ENCODE measurements around the gene PIK3CA. TPM values are rescaled to one million over a fixed set of nuclear protein-coding genes. Genes with fewer than 3 reads are reported as not detected.
A peak's percentile ranks its signal among the peaks of the same experiment; 100 is the strongest.

The PIK3CA gene
- total and polyA plus RNA-seq, 12 donors: 4.0 to 35.3 (median 22.5) TPM

- TF ChIP-seq CTCF (IDR thresholded peaks at IDR 0.05): no peak
- Histone ChIP-seq H3K36me3 (no peaks in the 10 kb centered on the region), H3K4me3 (no peak overlapping the region), H3K9me3 (no peaks in the 10 kb centered on the region), H3K4me1 (no peaks in the 10 kb centered on the region), H3K27me3 (no peaks in the 10 kb centered on the region), H3K27ac (no peak overlapping the region)
- ATAC-seq (no peak), DNase-seq (no peak)
- intact Hi-C loops (cut with DNase I): no loop called here
- WGBS, 2 donors: 88 to 93% methylated on average over 1 of the region's 1 CpG
Observed at GRCh38 chr3:179133575-179133974, 14.6 kb upstream of the PIK3CA start.

GRCh38 chr3:179136195-179136594 lies 12.0 kb upstream of the PIK3CA start:
- no peak overlapping the region for H3K27ac ChIP-seq
- DNase-seq (no peak), ATAC-seq (no peak)
- no peaks in the 10 kb centered on the region for H3K27me3 ChIP-seq
- WGBS, 2 donors: 76 to 92% methylated on average over 1 of the region's 1 CpG
- H3K4me3 ChIP-seq: no peak overlapping the region
- no peak for TF ChIP-seq CTCF (IDR thresholded peaks at IDR 0.05)
- H3K36me3 ChIP-seq: no peaks in the 10 kb centered on the region
- no peaks in the 10 kb centered on the region for H3K9me3 ChIP-seq
- no peaks in the 10 kb centered on the region for H3K4me1 ChIP-seq
- intact Hi-C loops (cut with DNase I): no loop called here

GRCh38 chr3:179141890-179142289 lies 6.3 kb upstream of the PIK3CA start:
- Histone ChIP-seq H3K36me3 (no peaks in the 10 kb centered on the region), H3K9me3 (no peaks in the 10 kb centered on the region), H3K27ac (no peak overlapping the region), H3K4me3 (no peak overlapping the region), H3K4me1 (peaks cover 0 to 6% (median 4%) of the 10 kb centered on the region in 9 donors), H3K27me3 (no peaks in the 10 kb centered on the region)
- DNase-seq: no peak
- TF ChIP-seq CTCF (IDR thresholded peaks at IDR 0.05): no peak
- WGBS, 2 donors: 78 to 86% methylated on average over 4 of the region's 4 CpGs
- intact Hi-C loops (cut with DNase I): loop anchor here in 3 of 10 donors (5.0 to 10.0 kb wide), 2 partner anchors 127 to 130 kb away; no protein-coding TSS in a partner anchor
- ATAC-seq: no peak

GRCh38 chr3:179146911-179147513 lies 1.1 kb upstream of the PIK3CA start:
- H3K9me3 ChIP-seq: no peaks in the 10 kb centered on the region
- H3K4me3 ChIP-seq: peak overlapping the region; percentile 59 to 97 (median 88)
- H3K27ac ChIP-seq: peak overlapping the region; percentile 87 to 99 (median 98)
- DNase-seq (peak in 1 of 2 donors; percentile 28), ATAC-seq (peak; percentile 46 to 87 (median 72))
- peaks cover under 1 to 34% (median 30%) of the 10 kb centered on the region in 9 donors for H3K4me1 ChIP-seq
- TF ChIP-seq CTCF (IDR thresholded peaks at IDR 0.05): peak; percentile 45 to 82 (median 68)
- WGBS, 2 donors: 2 to 4% methylated on average over 16 of the region's 16 CpGs
- H3K36me3 ChIP-seq: no peaks in the 10 kb centered on the region
- H3K27me3 ChIP-seq: no peaks in the 10 kb centered on the region
- intact Hi-C loops (cut with DNase I): loop anchor here (1.0 to 10.0 kb wide), 16 partner anchors 35 to 410 kb away; partner anchors contain the start of genes ZMAT3 (in 1 of the 10) and ZNF639 (in 1 of the 10)
